ENCODE data around the gene RMRP. TPM values are rescaled to one million over a fixed set of nuclear protein-coding genes. Genes with fewer than 3 reads are reported as not detected.

The RMRP gene
- total and polyA plus RNA-seq, 4 donors, result 44.8 to 39,735 (median 15,277) TPM

- Histone ChIP-seq H3K9ac (ENCODE audit: insufficient read depth in 1 of 2, low read length in 2 of 2) (no peak overlapping the region), H3K36me3 (ENCODE audit: control insufficient read depth in 4 of 4, insufficient read depth in 4 of 4, low read length in 4 of 4) (no peaks in the 10 kb centered on the region), H3K27ac (ENCODE audit: low read depth in 1 of 2, low read length in 1 of 2) (no peak overlapping the region), H3K4me3 (no peak overlapping the region), H3K9me3 (ENCODE audit: control insufficient read depth in 4 of 4, insufficient read depth in 3 of 4, low read length in 3 of 4) (no peaks in the 10 kb centered on the region), H3K4me1 (ENCODE audit: control insufficient read depth in 5 of 5, insufficient read depth in 5 of 5, low read length in 5 of 5) (peaks cover 0 to 7% (median 0%) of the 10 kb centered on the region in 5 donors), H3K27me3 (ENCODE audit: control insufficient read depth in 3 of 3, insufficient read depth in 3 of 3, low read length in 2 of 3) (peaks cover 0 to 17% (median 16%) of the 10 kb centered on the region in 3 donors)
- WGBS, 2 donors, result 68 to 74% methylated on average over 17 of the region's 17 CpGs
- no peak for TF ChIP-seq CTCF (IDR thresholded peaks at IDR 0.05; ENCODE audit: control extremely low read depth, extremely low read depth)
- peak in 1 of 3 donors; percentile 34 for DNase-seq
- no peak for ATAC-seq (ENCODE audit: insufficient read depth, low FRiP score)
Observed at GRCh38 chr9:35618854-35619799, 38.7 kb downstream of the RMRP start.

GRCh38 chr9:35618325-35618727, 39.5 kb downstream of the RMRP start, which contains the start of gene CD72:
Gene CD72, minus strand, starts transcription at chr9:35618413. Its CDS starts 110 bp downstream, at chr9:35618303.
- ATAC-seq (ENCODE audit: insufficient read depth, low FRiP score), result no peak
- H3K9ac ChIP-seq (ENCODE audit: insufficient read depth in 1 of 2, low read length in 2 of 2), result no peak within 1 kb of the TSS
- H3K4me3 ChIP-seq, result peak within 1 kb of the TSS; percentile 18

GRCh38 chr9:35617548-35617947, 40.3 kb downstream of the RMRP start:
- ATAC-seq (ENCODE audit: insufficient read depth, low FRiP score) (no peak), DNase-seq (no peak)
- 63 to 66% methylated on average over 8 of the region's 8 CpGs for WGBS, 2 donors
- no peak for TF ChIP-seq CTCF (IDR thresholded peaks at IDR 0.05; ENCODE audit: control extremely low read depth, extremely low read depth)
- Histone ChIP-seq H3K27me3 (ENCODE audit: control insufficient read depth in 3 of 3, insufficient read depth in 3 of 3, low read length in 2 of 3) (peaks cover 0 to 17% (median 16%) of the 10 kb centered on the region in 3 donors), H3K4me3 (no peak overlapping the region), H3K4me1 (ENCODE audit: control insufficient read depth in 5 of 5, insufficient read depth in 5 of 5, low read length in 5 of 5) (peaks cover 0 to 7% (median 0%) of the 10 kb centered on the region in 5 donors), H3K9ac (ENCODE audit: insufficient read depth in 1 of 2, low read length in 2 of 2) (no peak overlapping the region), H3K9me3 (ENCODE audit: control insufficient read depth in 4 of 4, insufficient read depth in 3 of 4, low read length in 3 of 4) (no peaks in the 10 kb centered on the region), H3K27ac (ENCODE audit: low read depth in 1 of 2, low read length in 1 of 2) (no peak overlapping the region), H3K36me3 (ENCODE audit: control insufficient read depth in 4 of 4, insufficient read depth in 4 of 4, low read length in 4 of 4) (no peaks in the 10 kb centered on the region)

More at GRCh38 chr9:35618325-35618727, 39.5 kb downstream of the RMRP start, which contains the start of gene CD72:
- WGBS, 2 donors, result 35 to 59% methylated on average over 7 of the region's 7 CpGs
- H3K27me3 ChIP-seq (ENCODE audit: control insufficient read depth in 3 of 3, insufficient read depth in 3 of 3, low read length in 2 of 3), result peaks cover 0 to 17% (median 16%) of the 10 kb centered on the region in 3 donors
- no peak within 1 kb of the TSS for H3K27ac ChIP-seq (ENCODE audit: low read depth in 1 of 2, low read length in 1 of 2)
- H3K36me3 ChIP-seq (ENCODE audit: control insufficient read depth in 4 of 4, insufficient read depth in 4 of 4, low read length in 4 of 4), result no peaks in the 10 kb centered on the region
- no peaks in the 10 kb centered on the region for H3K9me3 ChIP-seq (ENCODE audit: control insufficient read depth in 4 of 4, insufficient read depth in 3 of 4, low read length in 3 of 4)
- peaks cover 0 to 7% (median 0%) of the 10 kb centered on the region in 5 donors for H3K4me1 ChIP-seq (ENCODE audit: control insufficient read depth in 5 of 5, insufficient read depth in 5 of 5, low read length in 5 of 5)
- DNase-seq, result no peak
- TF ChIP-seq CTCF (IDR thresholded peaks at IDR 0.05; ENCODE audit: control extremely low read depth, extremely low read depth), result no peak

All from lung (tissue), 12 donors.